ENCODE results near the gene JUNB.

The JUNB gene

DNA sequence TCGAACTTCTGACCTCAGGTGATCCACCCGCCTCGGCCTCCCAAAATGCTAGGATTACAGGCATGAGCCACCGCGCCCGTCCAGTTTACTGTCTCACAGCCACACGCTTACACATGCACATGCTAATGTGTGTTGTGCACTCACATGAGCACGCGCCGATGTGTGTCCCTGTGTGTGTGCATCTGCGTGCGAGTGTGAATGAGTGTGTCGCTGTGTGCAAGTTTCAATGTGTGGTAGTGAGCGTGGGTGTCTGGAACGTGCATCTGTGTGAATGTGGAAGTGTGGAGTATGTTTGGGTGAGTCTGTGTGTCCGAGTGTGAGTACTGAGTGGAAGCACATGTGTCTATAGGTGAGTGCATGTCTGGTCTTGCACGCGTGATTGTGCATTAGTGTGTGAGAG is 51.2 kb downstream of the JUNB start:
- no peak for DNase-seq (ENCODE audit: low read depth in 2 of 2)
